GM12873 (cell line): ENCODE measurements around the gene GPR42.

Source experiments
- CTCF ChIP-seq: IDR thresholded peaks from 2 replicates; pipeline ENCODE4 v1.5.1; 2012; ENCODE audit warnings: low read depth, mild to moderate bottlenecking, moderate library complexity, low read length, control low read depth; ENCODE audit not compliant: insufficient read depth; ENCODE audit errors: missing control alignments

The GPR42 gene

GRCh38 chr19:35363001-35363590 is 7.8 kb upstream of the GPR42 start:
- TF ChIP-seq CTCF, result no peak

GRCh38 chr19:35363711-35364425 is 7.0 kb upstream of the GPR42 start:
- no peak for TF ChIP-seq CTCF

- TF ChIP-seq CTCF, result no peak
Observed at GRCh38 chr19:35365303-35365702, 5.6 kb upstream of the GPR42 start.

- no peak for TF ChIP-seq CTCF
Observed at GRCh38 chr19:35368378-35368777, 2.5 kb upstream of the GPR42 start.

- no peak for TF ChIP-seq CTCF
Observed at GRCh38 chr19:35369522-35369921, 1.3 kb upstream of the GPR42 start.

- no peak for TF ChIP-seq CTCF
Observed at GRCh38 chr19:35373492-35373891, 2.6 kb downstream of the GPR42 start.

- TF ChIP-seq CTCF, result no peak
Observed at GRCh38 chr19:35375505-35376307, 4.8 kb downstream of the GPR42 start.
